BE2C (cell line): ENCODE results near the gene MSL3B.
A peak's percentile ranks its signal among the peaks of the same experiment; 100 is the strongest.

Experiments
- DNase-seq: peaks from one replicate; pipeline ENCODE4 v3.0.0-alpha.2; 2020
- H3K27me3 ChIP-seq: fragments of 250-450 bp; sonication (Bioruptor Pico); 2 replicates; pipeline ENCODE4 v1.5.1; 2020; ENCODE audit warnings: mild to moderate bottlenecking
- H3K36me3 ChIP-seq: fragments of 250-450 bp; sonication (Bioruptor Pico); 2 replicates; pipeline ENCODE4 v1.5.1; 2020; ENCODE audit warnings: mild to moderate bottlenecking
- H3K4me1 ChIP-seq: fragments of 250-450 bp; sonication (Bioruptor Pico); 2 replicates; pipeline ENCODE4 v1.5.1; 2020
- H3K4me3 ChIP-seq: 2 replicates; pipeline ENCODE4 v1.5.1; 2011; ENCODE audit warnings: low read depth, low read length
- H3K9me3 ChIP-seq: fragments of 250-450 bp; sonication (Bioruptor Pico); 2 replicates; pipeline ENCODE4 v1.5.1; 2020
- CTCF ChIP-seq: IDR thresholded peaks from 2 replicates; pipeline ENCODE4 v1.5.1; 2012; ENCODE audit warnings: mild to moderate bottlenecking, low read depth, low read length

Gene MSL3B

GRCh38 chr2:233855345-233855744 is 12.8 kb downstream of the MSL3B start:
- Histone ChIP-seq H3K36me3 (peaks cover 29% of the 10 kb centered on the region), H3K4me1 (no peaks in the 10 kb centered on the region), H3K4me3 (no peak overlapping the region; the same call in 1 of the 2 replicates), H3K27me3 (no peaks in the 10 kb centered on the region), H3K9me3 (no peaks in the 10 kb centered on the region)
- DNase-seq, result no peak
- TF ChIP-seq CTCF, result no peak

GRCh38 chr2:233854241-233854981 is 13.8 kb downstream of the MSL3B start, which contains the start of gene HJURP:
Gene HJURP, minus strand, starts transcription at chr2:233854535. Its CDS starts 35 bp downstream, at chr2:233854500.
- no peaks in the 10 kb centered on the region for H3K9me3 ChIP-seq
- TF ChIP-seq CTCF, result no peak

GRCh38 chr2:233853883-233854240 is 14.3 kb downstream of the MSL3B start:
- no peak for DNase-seq
- H3K4me3 ChIP-seq, result peak overlapping the region; percentile 96
- H3K36me3 ChIP-seq, result peaks cover 44% of the 10 kb centered on the region
- H3K4me1 ChIP-seq, result no peaks in the 10 kb centered on the region
- no peaks in the 10 kb centered on the region for H3K9me3 ChIP-seq
- no peak for TF ChIP-seq CTCF
- H3K27me3 ChIP-seq, result no peaks in the 10 kb centered on the region

More at GRCh38 chr2:233854241-233854981, 13.8 kb downstream of the MSL3B start, which contains the start of gene HJURP:
- Histone ChIP-seq H3K4me3 (peak within 1 kb of the TSS; percentile 96), H3K36me3 (peaks cover 38% of the 10 kb centered on the region), H3K4me1 (no peaks in the 10 kb centered on the region), H3K27me3 (no peaks in the 10 kb centered on the region)
- DNase-seq, result peak; percentile 96

- H3K9me3 ChIP-seq, result no peaks in the 10 kb centered on the region
- TF ChIP-seq CTCF, result no peak
- peaks cover 49% of the 10 kb centered on the region for H3K36me3 ChIP-seq
- peak overlapping the region; percentile 96 for H3K4me3 ChIP-seq
- no peak for DNase-seq
- H3K4me1 ChIP-seq, result no peaks in the 10 kb centered on the region
- no peaks in the 10 kb centered on the region for H3K27me3 ChIP-seq
Measured at GRCh38 chr2:233853353-233853752, 14.8 kb downstream of the MSL3B start.

GRCh38 chr2:233852056-233852455 is 16.1 kb downstream of the MSL3B start:
- no peaks in the 10 kb centered on the region for H3K27me3 ChIP-seq
- no peaks in the 10 kb centered on the region for H3K9me3 ChIP-seq
- H3K4me1 ChIP-seq, result peaks cover 8% of the 10 kb centered on the region; the same call in 1 of the 2 replicates
- DNase-seq, result no peak
- H3K36me3 ChIP-seq, result peaks cover 62% of the 10 kb centered on the region
- peak overlapping the region; percentile 96 for H3K4me3 ChIP-seq
- no peak for TF ChIP-seq CTCF

GRCh38 chr2:233851169-233851568 is 17.0 kb downstream of the MSL3B start:
- TF ChIP-seq CTCF, result no peak
- Histone ChIP-seq H3K4me3 (no peak overlapping the region), H3K4me1 (peaks cover 10% of the 10 kb centered on the region; the same call in 1 of the 2 replicates), H3K27me3 (no peaks in the 10 kb centered on the region), H3K36me3 (peaks cover 71% of the 10 kb centered on the region), H3K9me3 (no peaks in the 10 kb centered on the region)
- no peak for DNase-seq
